ENCODE data around the gene GLRA3. TPM values are rescaled to one million over a fixed set of nuclear protein-coding genes. Genes with fewer than 3 reads are reported as not detected.
A peak's percentile ranks its signal among the peaks of the same experiment; 100 is the strongest.
"Not testable (repeated sequence)": the region's sequence is repeated elsewhere in the genome, so short reads cannot be mapped to it uniquely, and the experiment has no call there.

Gene GLRA3
- under 1 TPM in 1 of 3 donors, not detected in 2; 0.09 TPM for total RNA-seq
- long read RNA-seq, donor 1, result 0 reads
- long read RNA-seq, donor 2, result 0 reads

DNA sequence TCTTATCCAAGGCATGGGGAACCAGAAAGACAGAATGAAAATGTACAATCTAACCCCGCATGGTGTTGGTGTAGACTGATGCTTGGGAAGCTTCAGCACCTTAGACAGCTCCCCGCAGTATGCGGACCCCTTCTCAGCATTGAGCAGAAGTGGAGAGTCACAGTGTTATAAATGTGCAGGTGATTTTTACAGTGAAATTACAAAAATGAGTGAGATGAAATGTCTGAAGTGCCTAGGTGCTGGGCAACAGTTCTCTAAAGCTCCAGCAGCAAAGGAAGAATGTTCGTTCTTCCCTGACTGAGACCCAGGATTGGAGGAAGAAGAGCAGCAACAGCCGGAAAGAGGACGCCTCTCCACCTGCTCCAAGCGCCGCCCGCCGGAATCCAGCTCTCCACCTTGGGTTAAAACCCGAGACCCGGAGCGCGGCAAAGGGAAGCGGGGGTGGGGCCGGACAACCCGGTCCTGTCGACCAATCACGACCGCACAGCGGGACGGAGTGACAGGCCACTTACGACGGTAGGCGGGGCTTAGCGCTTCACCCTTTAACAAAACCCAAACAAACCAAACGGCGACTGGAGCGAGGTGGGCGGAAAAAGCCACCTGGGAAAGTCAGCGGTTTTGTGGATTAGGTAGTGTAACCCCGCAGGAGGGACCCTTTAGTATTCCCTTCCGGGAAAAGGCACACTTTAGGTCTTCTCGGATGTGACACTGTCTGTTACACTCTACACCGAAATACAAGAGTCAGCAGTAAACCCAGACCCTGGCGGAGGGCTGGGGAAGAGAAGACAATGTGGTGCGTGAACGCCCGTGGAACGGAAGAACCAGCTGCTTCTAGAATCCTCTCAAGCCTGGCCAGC is at the start of gene GLRA3:
Gene GLRA3, minus strand, starts transcription at position 403 of the 857 bp plus-strand sequence. CDS start 436 bp downstream, outside the sequence.
- H3K4me3 ChIP-seq, result no peak within 1 kb of the TSS
- ATAC-seq (peak; percentile 55), DNase-seq (peak; percentile 7 to 60 (median 24))
- H3K36me3 ChIP-seq (ENCODE audit: low read depth), result no peaks in the 10 kb centered on the region
- no peaks in the 10 kb centered on the region for H3K4me1 ChIP-seq (ENCODE audit: low read depth)
- TF ChIP-seq, protein P1, sequence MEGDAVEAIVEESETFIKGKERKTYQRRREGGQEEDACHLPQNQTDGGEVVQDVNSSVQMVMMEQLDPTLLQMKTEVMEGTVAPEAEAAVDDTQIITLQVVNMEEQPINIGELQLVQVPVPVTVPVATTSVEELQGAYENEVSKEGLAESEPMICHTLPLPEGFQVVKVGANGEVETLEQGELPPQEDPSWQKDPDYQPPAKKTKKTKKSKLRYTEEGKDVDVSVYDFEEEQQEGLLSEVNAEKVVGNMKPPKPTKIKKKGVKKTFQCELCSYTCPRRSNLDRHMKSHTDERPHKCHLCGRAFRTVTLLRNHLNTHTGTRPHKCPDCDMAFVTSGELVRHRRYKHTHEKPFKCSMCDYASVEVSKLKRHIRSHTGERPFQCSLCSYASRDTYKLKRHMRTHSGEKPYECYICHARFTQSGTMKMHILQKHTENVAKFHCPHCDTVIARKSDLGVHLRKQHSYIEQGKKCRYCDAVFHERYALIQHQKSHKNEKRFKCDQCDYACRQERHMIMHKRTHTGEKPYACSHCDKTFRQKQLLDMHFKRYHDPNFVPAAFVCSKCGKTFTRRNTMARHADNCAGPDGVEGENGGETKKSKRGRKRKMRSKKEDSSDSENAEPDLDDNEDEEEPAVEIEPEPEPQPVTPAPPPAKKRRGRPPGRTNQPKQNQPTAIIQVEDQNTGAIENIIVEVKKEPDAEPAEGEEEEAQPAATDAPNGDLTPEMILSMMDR (IDR thresholded peaks at IDR 0.05), result no peak
- H3K9me3 ChIP-seq, result no peaks in the 10 kb centered on the region
- intact Hi-C loops (cut with DNase I, micrococcal nuclease), result no loop called here

DNA sequence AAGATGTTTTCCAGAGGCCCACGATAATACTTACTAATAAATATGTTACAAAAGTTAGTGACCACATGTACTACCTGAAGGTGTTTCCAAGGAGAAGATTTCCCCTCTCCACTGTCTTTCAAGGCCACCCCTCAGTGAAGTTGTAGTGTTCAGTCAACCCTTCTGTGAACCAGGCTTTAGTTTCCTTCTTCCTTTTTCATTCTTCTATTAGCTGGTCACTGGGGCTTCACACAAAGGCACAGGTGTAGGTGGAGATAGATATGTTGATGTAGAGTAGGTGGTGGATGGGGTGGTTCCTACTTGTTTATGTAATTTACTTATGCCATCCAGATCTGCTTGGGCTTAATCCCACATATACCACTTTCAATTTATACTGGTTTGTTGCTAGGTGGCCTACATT is 45.9 kb upstream of the GLRA3 start:
- intact Hi-C loops (cut with DNase I, micrococcal nuclease), result no loop called here
- Histone ChIP-seq H3K36me3 (ENCODE audit: low read depth) (no peaks in the 10 kb centered on the region), H3K9me3 (peaks cover 2% of the 10 kb centered on the region), H3K4me1 (ENCODE audit: low read depth) (no peaks in the 10 kb centered on the region), H3K4me3 (no peak overlapping the region)
- TF ChIP-seq, protein P1 (IDR thresholded peaks at IDR 0.05), result no peak
- DNase-seq (no peak), ATAC-seq (no peak)

DNA sequence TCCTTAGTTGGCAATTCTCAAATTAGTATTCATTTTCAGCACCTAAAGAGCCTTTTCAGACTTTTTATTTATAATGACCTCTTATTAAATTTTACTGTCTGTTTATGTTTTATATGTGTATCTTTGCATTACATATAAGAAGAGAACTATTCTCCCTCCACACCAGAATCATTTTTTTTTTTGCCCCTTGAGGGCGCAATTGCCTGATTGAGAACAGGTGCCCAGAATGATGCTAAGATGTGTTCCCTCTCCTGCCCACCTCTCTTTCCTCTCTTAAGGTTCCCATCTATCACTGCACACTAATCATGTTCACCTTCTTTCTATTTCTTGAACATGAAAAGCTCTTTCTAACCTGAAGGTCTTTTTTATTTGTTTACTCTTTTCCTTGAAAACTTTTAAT is 44.9 kb upstream of the GLRA3 start:
- DNase-seq, result no peak
- TF ChIP-seq, protein P1 (IDR thresholded peaks at IDR 0.05), result no peak
- no peak for ATAC-seq
- Histone ChIP-seq H3K4me3 (no peak overlapping the region), H3K4me1 (ENCODE audit: low read depth) (no peaks in the 10 kb centered on the region), H3K36me3 (ENCODE audit: low read depth) (no peaks in the 10 kb centered on the region), H3K9me3 (peaks cover 2% of the 10 kb centered on the region)
- intact Hi-C loops (cut with DNase I, micrococcal nuclease), result no loop called here

DNA sequence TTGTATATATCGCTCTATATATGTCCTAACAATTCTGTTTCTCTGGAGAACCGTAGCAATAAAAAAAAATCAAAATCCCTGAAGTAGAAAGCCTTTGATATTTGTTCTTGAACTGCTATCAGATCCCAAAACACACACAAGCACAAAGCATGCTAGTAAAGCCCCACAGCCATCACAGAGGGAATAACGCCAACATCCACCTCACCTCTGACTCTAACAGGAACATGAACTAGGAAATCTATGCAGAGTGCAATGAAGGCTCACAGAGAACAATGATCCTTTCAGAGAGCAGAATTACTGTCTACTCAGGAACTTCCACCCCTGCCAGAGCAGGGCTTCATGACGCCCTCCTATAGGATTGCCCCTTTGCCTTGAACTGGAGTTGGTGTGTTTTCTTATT is 44.1 kb upstream of the GLRA3 start:
- H3K4me3 ChIP-seq; intact Hi-C loops (cut with DNase I, micrococcal nuclease); ATAC-seq; H3K9me3 ChIP-seq; H3K4me1 ChIP-seq (ENCODE audit: low read depth); DNase-seq; H3K36me3 ChIP-seq (ENCODE audit: low read depth): not testable (repeated sequence)

DNA sequence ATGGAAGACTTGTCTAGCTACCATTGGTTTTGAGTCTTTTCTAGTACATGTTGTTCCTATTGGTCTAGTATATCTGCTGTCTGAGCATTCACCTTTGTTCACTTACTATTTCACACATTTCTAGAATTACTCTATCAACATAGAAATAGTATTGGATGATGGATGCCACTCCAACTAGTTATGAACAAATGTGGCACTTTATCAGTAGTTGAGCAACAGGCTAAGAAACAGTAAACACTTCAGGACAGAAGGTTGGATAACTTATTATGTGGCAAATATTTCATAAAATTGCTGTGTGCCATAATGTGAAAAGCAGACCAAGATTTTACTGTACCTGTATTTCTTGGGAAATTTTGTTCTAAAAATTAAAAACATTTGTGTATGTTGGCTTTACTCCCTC is 42.4 kb upstream of the GLRA3 start:
- H3K4me1 ChIP-seq (ENCODE audit: low read depth), result no peaks in the 10 kb centered on the region
- intact Hi-C loops (cut with DNase I, micrococcal nuclease), result no loop called here
- no peak for ATAC-seq
- H3K9me3 ChIP-seq, result peaks cover 2% of the 10 kb centered on the region
- DNase-seq, result no peak
- H3K36me3 ChIP-seq (ENCODE audit: low read depth), result no peaks in the 10 kb centered on the region
- H3K4me3 ChIP-seq, result no peak overlapping the region
- TF ChIP-seq, protein P1 (IDR thresholded peaks at IDR 0.05), result no peak

DNA sequence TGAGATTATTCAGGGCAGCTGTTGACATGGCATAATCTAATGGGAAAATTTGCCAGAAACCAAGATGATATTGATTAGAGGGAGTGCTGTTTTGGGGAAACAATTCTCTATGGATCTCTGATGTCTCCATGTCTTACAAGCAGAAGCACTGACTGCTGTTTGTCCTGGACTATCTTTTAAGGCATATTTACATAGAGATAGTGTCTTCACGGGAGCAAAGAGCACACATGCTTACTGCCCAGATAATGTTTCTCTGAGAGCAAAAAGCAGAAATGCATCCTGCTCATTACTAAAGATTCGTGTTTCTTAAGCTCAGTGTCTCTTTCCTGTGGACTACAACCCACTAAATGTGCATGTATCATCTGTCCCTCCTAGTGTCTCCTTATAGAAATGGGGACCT is 41.3 kb upstream of the GLRA3 start:
- Histone ChIP-seq H3K4me3 (no peak overlapping the region), H3K4me1 (ENCODE audit: low read depth) (no peaks in the 10 kb centered on the region), H3K9me3 (peaks cover 2% of the 10 kb centered on the region), H3K36me3 (ENCODE audit: low read depth) (no peaks in the 10 kb centered on the region)
- DNase-seq, result no peak
- ATAC-seq, result no peak
- TF ChIP-seq, protein P1 (IDR thresholded peaks at IDR 0.05), result no peak
- intact Hi-C loops (cut with DNase I, micrococcal nuclease), result no loop called here

Data from mucosa of descending colon (tissue), 3 donors.